Measurements from ENCODE around the gene SPEM3.

Gene SPEM3

GRCh38 chr17:7403977-7404736 is 24.5 kb upstream of the SPEM3 start, which contains the start of gene TMEM256:
TSS of gene TMEM256 (minus strand) at chr17:7404097. CDS start at chr17:7404084, 13 bp downstream.
- peak; percentile 92 for DNase-seq (ENCODE audit: low spot score)

GRCh38 chr17:7404737-7405349 is 23.8 kb upstream of the SPEM3 start:
- DNase-seq (ENCODE audit: low spot score) = no peak

- DNase-seq (ENCODE audit: low spot score) = no peak
Measured at GRCh38 chr17:7405350-7406234, 23.1 kb upstream of the SPEM3 start.

- DNase-seq (ENCODE audit: low spot score) = no peak
Measured at GRCh38 chr17:7406235-7406825, 22.3 kb upstream of the SPEM3 start.

- DNase-seq (ENCODE audit: low spot score) = no peak
Measured at GRCh38 chr17:7407082-7407481, 21.6 kb upstream of the SPEM3 start.

GRCh38 chr17:7407485-7408251 is 21.0 kb upstream of the SPEM3 start, which contains the start of gene NLGN2:
TSS of gene NLGN2 (plus strand) at chr17:7407845. CDS start at chr17:7408256, 411 bp downstream.
- DNase-seq (ENCODE audit: low spot score) = no peak

- DNase-seq (ENCODE audit: low spot score) = no peak
Measured at GRCh38 chr17:7408252-7408727, 20.4 kb upstream of the SPEM3 start.

- DNase-seq (ENCODE audit: low spot score) = no peak
Measured at GRCh38 chr17:7408863-7409262, 19.8 kb upstream of the SPEM3 start.

GRCh38 chr17:7409716-7410115 is 18.9 kb upstream of the SPEM3 start:
- DNase-seq (ENCODE audit: low spot score) = no peak

- no peak for DNase-seq (ENCODE audit: low spot score)
Measured at GRCh38 chr17:7410634-7411426, 17.8 kb upstream of the SPEM3 start.

GRCh38 chr17:7411427-7411750 is 17.3 kb upstream of the SPEM3 start:
- no peak for DNase-seq (ENCODE audit: low spot score)

GRCh38 chr17:7413346-7413985 is 15.2 kb upstream of the SPEM3 start:
- no peak for DNase-seq (ENCODE audit: low spot score)

- DNase-seq (ENCODE audit: low spot score) = no peak
Measured at GRCh38 chr17:7414837-7415236, 13.8 kb upstream of the SPEM3 start.

GRCh38 chr17:7415784-7416183 is 12.9 kb upstream of the SPEM3 start:
- DNase-seq (ENCODE audit: low spot score) = no peak

- no peak for DNase-seq (ENCODE audit: low spot score)
Measured at GRCh38 chr17:7416323-7416722, 12.3 kb upstream of the SPEM3 start.

- no peak for DNase-seq (ENCODE audit: low spot score)
Measured at GRCh38 chr17:7417056-7417655, 11.5 kb upstream of the SPEM3 start.

- DNase-seq (ENCODE audit: low spot score) = no peak
Measured at GRCh38 chr17:7418472-7419152, 10.0 kb upstream of the SPEM3 start.

GRCh38 chr17:7419819-7420610 is 8.6 kb upstream of the SPEM3 start, which contains the start of gene SPEM1:
TSS of gene SPEM1 (plus strand) at chr17:7420324. CDS start at chr17:7420385, 61 bp downstream.
- DNase-seq (ENCODE audit: low spot score) = no peak
